HG02973 (cell line): Measurements from ENCODE around the gene HSF5.
"Not testable (repeated sequence)": the region's sequence is repeated elsewhere in the genome, so short reads cannot be mapped to it uniquely, and the experiment has no call there.

Source experiments
- ATAC-seq: cut with Tn5 transposase; IDR thresholded peaks from one replicate; pipeline ENCODE4 v1.9.1; 2021; ENCODE audit warnings: moderate library complexity; ENCODE audit not compliant: unreplicated experiment

The HSF5 gene

DNA sequence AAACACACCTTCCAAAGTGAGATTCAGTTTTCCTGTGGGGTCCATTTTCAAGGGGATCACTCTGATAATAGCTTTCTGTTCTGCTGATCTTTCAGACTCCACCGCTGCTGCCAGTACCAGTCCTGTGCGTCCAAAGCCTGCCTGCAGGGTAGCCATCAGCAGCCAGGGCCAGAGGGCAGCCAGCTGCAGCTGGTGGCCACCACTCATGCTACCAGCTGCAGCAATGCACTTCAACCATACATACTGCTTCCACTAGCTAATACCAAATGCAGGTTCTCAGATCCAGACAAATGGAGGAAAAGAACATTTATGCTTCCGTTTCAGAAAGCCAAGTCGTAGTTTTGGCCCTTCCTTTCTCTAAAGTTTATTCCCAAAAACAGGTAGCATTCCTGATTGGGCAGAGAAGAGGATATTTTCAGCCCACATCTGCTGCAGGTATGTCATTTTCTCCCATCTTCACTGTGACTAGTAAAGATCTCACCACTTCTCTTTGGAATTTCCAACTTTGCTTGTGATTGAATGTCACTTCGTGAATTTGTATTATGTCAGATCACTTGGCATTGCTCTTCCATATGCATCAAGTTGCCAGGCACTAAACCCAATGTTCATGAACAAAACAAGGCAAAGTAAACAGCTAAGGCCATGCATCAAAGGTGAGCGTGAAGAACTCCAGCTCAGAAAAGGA, 72.7 kb downstream of the HSF5 start:
- no peak for ATAC-seq

DNA sequence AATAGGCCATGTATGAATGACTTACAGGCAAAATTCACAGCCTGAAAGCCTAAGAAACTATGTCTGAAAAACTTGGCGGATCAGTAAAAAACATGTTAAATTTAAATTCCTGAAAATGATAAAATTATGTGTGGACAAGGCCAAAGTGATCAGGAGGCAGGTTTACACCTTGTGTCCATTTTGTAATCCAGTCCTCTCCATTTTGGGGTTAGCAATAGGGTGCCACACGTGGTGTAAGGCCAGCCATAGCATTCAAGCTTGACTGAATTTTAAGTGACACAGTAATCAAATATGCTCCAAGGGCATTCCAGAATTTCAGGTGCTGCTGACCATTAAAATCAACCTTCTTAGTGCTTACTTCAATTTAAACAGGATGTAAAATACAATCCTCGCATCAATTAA, 73.6 kb downstream of the HSF5 start:
- no peak for ATAC-seq

DNA sequence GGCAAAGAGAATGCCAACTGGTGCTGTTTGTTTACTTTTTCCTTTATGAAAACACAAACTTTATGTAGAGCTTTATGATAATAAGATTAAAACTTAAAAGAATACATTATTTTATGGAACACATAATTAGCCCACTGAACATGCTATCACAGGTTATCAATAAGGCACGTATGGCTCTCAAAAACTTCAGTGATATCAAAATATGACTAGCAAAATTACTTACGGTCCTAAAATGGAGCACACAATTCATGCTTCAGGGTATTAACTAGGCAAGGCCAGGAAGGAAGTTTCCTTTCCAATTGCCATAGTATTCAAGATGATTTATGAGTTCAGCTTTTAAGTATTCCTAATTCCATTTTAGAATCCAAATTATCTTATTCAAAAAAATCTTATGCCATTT, 74.5 kb downstream of the HSF5 start:
- no peak for ATAC-seq

DNA sequence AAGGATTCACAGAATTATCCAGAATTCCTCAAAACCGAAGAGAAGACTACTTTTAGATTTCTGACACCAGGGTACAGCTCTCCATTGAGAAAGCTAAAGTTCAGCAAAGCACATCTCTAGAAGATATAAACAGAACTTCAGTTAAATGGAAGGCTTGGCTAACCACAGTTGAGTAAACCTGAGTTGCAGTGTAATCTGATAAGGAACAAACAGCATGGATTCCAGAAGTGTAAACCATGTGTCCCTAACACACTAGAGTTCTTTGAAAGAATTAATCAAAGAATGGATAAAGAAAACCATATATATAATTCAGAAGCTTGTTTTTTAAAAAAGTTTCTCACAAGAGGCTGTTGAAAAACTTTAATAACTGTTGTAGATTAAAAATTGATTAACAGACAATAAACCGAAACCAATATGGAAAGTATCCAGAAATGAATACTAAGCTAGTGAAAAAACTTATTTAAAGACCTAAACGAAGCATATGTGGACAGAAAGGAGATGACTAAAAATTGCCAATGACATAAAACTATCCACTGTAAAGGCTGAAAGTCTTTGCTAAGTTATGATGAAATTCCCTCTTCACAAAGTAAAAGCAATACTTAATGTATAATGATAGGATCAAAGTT, 75.1 kb downstream of the HSF5 start:
- ATAC-seq, result no peak

DNA sequence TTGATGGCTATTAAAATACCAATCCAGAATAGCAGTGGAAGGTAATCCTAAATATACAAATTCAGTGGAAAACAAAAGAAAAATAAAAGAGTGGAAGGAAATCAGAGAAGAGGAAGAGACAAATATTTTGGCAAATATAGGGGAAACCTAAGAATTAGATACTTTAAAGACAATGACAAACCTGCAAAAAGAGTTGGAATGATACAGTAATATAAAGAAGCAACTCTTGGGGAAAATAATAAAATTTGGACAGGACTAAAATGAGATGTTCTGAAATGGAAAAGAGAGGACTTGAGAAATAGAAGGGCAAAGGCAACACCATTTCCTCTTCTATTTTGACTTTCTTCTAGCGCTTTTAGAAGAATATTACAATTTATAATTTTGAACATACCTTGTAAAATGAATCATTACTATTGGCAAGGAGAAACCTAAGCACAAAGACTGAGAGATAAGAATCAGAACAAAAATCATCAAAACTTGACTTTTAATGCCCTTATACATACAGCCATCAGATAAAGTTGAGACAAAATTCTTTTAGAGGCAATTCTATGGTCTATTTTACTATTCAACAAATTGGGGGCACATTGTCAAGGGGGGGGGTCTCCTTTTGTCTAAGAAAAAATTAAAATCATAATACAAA, 76.0 kb downstream of the HSF5 start:
- ATAC-seq, result no peak

DNA sequence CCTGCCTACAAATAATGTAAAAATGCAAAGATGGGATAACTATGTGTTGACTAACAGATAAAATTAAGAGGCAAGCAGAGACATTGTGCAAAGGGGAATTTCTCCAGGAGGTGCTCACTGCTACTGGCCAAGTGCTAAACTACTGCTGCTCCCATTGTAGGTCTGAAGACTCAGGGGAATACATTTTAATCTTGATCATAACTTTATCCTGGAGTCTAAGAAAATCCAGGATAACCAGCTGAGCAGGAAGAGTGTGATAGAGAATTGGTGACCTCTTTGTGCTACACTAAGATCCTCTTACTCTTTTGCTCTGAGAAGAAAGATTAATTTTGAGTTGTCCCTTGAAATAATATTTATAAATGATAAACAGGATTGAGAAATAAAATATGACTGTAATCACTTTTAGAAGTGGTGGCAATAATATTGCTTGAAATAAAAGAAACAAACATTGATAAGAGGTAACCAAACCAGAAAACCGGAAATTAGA, 76.8 kb downstream of the HSF5 start:
- no peak for ATAC-seq

DNA sequence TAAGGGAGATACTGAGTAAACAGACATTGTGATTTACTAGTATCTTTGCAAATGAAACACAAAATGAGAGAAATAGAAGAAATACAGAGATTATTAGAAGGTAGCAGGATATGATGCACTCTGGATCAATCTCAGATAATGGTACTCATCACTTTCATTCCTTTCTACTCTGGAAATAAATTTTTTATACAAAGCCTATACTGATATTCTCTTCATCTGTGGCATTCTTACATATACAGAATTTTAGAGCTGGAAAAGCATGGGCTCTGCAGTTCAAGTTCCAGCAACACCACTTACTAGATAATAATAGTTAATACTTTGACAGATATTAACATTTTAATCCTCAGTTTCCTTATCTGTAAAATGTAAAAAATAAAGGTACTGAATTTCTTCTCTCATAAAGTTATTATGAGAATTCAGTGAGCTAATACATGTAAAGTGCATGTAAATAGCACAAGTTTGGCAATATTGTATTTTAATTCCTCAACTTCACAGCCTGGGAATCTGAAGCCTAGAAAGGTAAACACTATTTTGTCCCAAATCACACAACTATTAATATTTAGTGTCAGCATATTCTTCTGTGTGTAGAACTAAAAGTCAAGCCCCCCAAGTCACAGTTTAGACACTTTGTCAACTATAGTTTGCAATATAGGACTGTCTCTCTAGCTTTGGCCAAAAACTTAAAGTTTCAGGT, 77.3 kb downstream of the HSF5 start:
- ATAC-seq, result no peak

DNA sequence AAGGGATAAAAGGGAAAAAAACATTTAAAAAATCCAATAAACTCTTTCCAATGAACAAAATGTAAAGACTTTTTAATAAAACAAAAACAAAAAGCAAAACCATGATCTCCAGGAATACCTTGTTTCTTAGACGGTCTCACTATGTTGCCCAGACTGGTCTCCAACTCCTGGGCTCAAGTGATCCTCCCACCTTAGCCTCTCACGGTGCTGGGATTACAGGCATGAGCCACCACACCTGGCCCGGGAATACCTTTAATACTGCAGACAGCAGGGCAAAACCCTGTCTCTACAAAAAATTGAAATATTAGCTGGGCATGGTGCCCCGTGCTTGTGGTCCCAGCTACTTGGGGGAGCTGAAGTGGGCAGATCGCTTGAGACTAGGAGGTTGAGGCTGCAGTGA, 78.8 kb downstream of the HSF5 start:
- no peak for ATAC-seq

DNA sequence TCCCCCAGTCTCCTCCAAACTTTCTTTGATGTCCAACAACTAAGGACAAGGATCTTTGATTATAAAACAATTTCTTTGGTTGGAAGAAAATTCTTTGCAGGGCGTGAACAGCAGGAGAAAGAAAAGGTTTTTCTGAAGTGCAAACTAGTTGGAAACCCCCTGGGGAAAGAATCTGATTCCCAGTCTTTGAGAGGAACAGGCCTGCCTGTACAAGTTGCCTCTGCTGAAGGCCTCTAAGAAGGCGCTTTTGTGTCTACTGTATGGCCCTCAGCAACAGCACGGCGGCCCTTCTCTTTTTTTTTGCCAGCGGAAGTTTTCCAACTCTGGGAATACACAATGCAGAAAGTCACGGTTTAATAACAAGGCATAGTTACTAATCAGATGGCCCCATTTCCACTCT, 84.9 kb downstream of the HSF5 start:
- ATAC-seq, result no peak

DNA sequence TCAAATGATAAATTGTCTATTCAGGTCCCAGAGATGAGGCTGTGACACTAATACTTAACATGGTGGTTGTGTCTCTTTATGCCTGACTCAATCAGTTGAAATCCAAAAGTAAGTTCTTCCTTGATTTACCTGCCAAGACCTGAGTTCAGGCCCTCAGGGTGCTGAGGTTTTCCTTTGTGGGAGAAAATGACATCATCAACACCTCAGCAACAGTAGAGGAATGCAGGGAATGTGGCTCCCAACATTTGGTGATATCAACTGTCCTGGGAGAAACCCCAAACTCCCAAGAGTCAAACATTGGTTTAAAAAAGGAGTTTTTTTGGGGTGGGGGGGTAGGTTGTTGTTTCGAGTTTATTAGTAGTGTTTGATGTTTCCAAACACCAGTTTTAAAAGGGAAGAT, 85.5 kb downstream of the HSF5 start:
- no peak for ATAC-seq

DNA sequence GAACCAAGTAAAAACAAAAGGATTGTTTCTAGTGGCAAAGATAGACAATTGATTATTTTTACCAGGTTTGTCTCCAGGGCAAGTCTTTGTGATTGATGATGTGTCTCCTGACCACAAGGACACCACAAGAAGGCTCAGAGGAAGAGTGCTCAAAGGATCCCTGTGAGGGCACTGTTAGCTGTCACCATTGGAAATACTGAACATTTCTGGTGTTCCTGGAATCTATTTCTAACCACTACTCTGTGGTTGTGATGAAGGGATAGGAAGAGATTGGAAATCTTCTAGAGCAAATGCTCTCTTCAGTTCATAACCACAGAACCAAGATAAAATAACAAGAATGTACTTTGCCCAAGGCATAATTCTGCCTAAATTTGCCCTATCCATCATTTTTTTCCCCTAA, 86.2 kb downstream of the HSF5 start:
- ATAC-seq, result no peak

DNA sequence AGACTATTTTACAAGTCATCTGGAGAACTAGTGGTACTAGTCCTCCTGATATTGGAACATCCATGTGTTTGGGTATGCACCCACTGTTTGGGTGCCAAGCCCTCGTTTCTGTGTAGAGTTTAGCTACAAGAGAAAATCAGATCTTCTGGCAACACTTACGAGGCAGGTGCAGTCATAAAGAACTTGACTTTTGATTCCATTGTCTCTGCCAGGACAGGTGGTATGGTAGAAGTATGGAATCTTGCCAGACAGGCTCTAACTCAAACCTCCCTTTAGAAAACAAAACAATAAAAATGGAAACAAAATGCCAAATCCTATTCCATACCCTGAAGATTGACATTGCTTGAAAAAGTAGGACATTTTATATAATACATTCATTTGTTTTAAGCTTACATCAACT, 86.9 kb downstream of the HSF5 start:
- no peak for ATAC-seq

DNA sequence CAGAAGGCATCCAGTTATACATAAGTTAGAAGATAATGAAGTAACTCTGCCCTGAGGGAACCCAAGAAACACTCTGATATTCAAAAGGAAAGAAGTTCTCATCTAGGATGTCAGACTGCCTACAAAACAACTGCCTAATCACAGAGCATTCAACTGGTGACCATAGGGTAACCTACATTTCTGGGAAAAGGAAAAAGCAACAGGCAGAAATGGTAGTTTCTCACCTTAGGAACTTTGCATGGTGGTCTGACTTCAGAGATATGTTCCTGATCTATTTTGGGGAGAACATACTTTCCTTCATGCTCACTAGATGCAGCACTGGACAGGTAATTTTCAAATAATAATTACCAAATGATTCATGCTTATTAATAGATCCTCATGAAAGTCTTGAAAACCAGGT, 87.4 kb downstream of the HSF5 start:
- ATAC-seq, result no peak

DNA sequence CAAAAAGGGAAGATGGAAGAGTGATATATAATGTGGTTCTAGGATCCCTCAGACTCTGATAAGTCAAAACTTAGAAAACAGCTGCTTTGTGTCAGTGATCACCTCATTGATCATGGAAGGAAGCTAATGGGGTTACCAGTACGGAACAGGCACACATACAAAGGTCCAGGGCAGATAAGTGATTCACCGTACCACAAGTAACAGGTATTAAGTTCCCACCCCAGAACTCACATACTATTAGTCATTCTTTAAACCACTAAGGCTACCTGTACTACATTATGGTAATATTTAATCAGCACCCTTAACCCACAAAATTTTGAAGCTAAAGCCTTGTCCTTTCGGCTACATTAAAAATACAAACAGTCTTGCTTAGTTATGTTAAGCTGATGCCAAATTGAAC, 88.2 kb downstream of the HSF5 start:
- ATAC-seq, result no peak

DNA sequence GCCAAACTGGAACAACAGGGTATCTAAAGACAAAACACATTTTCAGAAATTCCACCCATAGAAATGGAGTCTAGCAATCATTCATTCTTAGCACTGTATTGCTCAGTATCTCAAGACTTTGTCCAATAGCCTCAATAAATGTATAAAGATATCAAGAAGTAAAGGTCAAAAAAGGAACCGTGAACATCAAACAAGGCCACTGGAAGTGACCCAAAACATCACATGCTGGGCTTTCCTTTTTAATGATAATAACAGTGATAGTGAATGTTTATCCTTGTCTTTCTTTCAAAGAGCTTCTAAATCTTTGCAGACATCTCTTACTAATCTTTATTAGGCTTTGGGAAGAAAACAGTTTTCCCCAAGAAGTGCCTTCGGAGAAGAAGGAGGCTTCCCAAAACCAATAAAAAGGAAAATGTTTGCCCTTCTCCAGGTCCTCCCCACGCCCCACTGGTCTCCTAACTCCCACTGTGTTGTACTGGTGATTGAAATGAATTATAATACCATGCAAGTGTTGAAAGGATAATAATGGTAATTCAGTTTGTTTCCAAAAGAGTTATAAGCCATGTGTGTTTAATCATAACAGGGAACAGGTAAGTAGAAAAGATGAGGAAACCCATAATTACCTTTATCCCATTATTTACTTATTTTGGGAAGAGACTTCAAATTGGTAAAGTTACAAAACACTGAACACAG, 89.5 kb downstream of the HSF5 start:
- ATAC-seq, result no peak

DNA sequence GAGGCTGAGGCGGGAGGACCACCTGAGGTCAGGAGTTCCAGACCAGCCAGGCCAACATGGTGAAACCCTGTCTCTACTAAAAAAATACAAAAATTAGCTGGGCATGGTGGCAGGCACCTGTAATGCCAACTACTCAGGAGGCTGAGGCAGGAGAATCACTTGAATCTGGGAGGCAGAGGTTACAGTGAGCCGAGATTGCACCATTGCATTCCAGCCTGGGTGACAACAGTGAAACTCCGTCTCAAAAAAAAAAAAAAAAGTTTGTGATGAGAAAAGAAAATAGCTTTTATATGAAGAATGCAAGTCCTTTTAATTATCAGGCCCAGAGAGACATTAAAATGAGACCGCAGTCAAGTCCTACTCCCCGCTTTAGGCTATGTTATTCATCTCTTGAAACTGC, 90.8 kb downstream of the HSF5 start:
- not testable (repeated sequence) for ATAC-seq

DNA sequence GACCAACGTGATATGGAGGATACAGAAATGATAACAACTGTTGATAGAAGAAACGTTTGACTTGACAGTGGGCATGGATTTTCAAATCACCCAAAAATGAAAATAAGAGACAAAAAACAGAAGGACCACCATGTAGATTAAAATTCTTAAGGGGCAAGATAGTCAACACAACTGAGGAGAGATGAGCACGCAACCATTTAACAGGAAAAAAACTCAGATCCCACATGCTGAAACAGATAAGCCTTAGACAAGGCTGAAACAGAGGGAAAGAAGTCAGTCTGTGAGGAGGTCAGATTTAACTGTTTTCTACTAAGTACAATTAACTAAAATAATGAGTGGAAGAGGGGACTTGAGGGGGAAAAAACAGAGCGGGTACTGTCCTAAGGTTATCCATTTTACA, 92.0 kb downstream of the HSF5 start:
- ATAC-seq, result no peak

DNA sequence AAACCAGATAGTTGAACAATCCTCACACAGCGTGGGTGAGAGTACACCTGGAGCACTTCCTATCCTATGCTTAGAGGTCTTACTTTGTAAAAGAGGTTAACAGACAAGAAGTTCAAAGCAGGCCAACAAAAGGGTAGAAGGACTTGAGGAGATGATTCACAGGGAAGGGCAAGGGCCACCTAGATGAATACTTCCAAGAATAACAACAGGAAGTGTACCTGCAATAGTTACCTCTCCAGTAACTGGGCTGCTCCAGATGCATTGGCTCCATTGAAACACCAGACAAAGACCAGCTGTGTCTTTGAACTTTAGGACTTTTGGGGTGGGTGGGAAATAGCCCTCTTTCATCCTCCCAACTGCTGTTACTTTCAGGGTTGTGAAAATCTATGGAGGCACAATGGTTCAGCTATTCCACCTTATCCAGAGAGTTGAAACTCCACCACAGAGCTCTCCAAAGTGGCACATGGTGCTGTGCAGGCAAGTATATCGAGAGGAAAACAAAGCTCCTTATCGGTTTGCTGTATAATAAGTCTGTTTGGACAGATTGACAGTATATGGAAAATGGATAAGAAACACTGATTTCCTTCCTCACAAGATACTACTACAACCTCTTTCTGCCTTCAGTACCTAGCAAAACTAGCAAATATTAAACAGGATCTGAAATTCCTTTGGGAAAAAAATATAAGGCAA, 93.5 kb downstream of the HSF5 start:
- no peak for ATAC-seq

DNA sequence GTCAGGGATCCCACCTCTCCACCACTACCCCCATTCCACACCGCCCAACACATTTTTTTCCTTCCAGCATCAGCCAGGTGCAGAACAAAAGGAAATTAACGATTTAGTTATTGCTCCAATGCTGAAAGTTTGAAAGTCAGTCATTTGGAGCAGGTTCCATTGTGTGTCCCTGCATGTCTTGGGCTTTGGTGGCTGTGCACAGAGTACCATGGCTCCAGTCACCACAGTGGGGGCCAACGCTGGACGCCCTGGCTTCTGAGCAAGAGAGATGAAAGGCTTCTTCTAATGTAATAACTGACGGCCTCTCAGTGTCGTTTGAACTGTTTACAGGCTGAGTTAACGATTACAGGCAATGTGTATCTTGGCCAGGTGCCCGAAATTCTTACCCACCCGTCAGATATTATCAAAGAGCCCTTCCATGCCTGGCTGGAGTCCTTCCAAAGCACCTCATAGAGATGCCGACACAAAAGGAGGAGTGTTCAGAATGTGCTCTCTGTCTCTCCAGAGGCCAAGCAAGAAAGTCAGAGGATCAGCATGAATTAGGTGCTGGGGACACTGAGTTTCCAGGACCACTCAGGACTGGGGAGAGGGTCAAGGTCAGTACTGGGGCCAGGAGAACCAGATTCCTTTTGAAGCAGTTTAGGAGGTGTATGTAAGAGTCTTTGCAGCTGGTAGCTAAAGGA, 96.8 kb downstream of the HSF5 start:
- ATAC-seq, result no peak

DNA sequence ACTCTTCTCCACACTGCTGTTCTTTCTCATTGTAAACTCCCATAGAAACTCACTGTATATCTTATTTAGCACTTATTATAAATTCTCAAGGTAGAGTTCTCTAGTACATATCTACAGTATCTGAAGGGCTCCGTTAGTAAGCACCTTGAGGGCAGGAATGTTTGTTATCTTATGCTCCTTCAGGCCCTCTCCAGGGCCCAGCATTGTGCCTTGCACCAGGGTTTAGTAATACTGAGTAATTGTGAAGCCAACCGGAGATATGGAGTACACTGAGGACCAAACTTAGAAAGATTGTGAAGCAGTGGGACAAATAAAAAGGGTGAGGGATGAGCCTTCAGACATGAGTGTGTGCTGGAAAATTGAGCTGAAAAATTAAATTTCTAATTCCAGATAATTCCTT, 97.3 kb downstream of the HSF5 start:
- ATAC-seq, result no peak
